ENCODE measurements around the gene L3MBTL1. TPM values are rescaled to one million over a fixed set of nuclear protein-coding genes. Genes with fewer than 3 reads are reported as not detected.

L3MBTL1 gene
- polyA plus RNA-seq, 3 donors, result 0.31 to 9.0 (median 0.36) TPM

DNA sequence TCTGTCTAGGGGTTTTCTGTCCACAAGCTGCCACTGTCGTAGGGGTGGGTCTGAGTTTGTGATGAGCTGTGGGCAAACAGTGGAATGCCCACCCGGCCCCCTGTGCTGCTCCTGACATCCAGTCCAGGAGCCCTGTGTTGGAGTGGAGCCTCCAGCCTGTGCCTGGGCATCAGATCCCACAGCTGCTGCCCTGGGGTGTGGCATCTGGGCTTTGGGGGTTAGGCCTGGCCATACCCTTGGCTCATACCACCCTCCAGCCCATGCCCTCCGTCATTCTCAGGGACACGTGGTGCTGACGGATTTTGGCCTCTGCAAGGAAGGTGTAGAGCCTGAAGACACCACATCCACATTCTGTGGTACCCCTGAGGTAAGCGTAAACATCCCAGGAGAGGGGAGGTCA lies 64.3 kb downstream of the L3MBTL1 start:
- intact Hi-C loops (cut with micrococcal nuclease), result no loop called here
- Histone ChIP-seq H3K36me3 (replicated peaks in 1 of 2; ENCODE audit: control insufficient read depth in 1 of 2, insufficient read depth in 2 of 2, low read length in 2 of 2) (no peaks in the 10 kb centered on the region), H3K4me1 (ENCODE audit: control insufficient read depth in 1 of 2, insufficient read depth in 2 of 2, low read length in 2 of 2) (no peaks in the 10 kb centered on the region), H4K20me1 (ENCODE audit: insufficient read depth, low read length) (no peaks in the 10 kb centered on the region), H3K27me3 (ENCODE audit: control insufficient read depth in 2 of 2, insufficient read depth in 2 of 2, low read length in 2 of 2) (no peaks in the 10 kb centered on the region), H3K27ac (ENCODE audit: low read depth in 1 of 2, low read length in 2 of 2) (no peak overlapping the region), H2AFZ (ENCODE audit: insufficient read depth, low read depth, low read length, poor library complexity, severe bottlenecking) (no peak overlapping the region), H3K9ac (ENCODE audit: insufficient read depth, low read length, poor library complexity, severe bottlenecking) (no peak overlapping the region), H3K4me3 (replicated peaks in 1 of 3; ENCODE audit: low read depth in 2 of 3, low read length in 3 of 3) (no peak overlapping the region), H3K9me3 (replicated peaks in 1 of 2; ENCODE audit: control insufficient read depth in 1 of 2, insufficient read depth in 1 of 2, low read length in 2 of 2) (no peaks in the 10 kb centered on the region), H3K4me2 (replicated peaks; ENCODE audit: extremely low read depth, low read length, poor library complexity, severe bottlenecking) (no peak overlapping the region), H3K79me2 (ENCODE audit: insufficient read depth, low read length) (no peaks in the 10 kb centered on the region)
- no peaks in the 10 kb centered on the region for H3K36me3 Mint-ChIP-seq
- H3K9me3 Mint-ChIP-seq, result no peaks in the 10 kb centered on the region
- 100% methylated on average over 2 of the region's 6 CpGs for WGBS (ENCODE audit: insufficient coverage)
- DNase-seq, result no peak
- H3K4me3 Mint-ChIP-seq, result no peak overlapping the region
- peaks cover 6% of the 10 kb centered on the region for H3K4me1 Mint-ChIP-seq
- peaks cover 0 to 1% (median 1%) of the 10 kb centered on the region in 3 donors for H3K27me3 Mint-ChIP-seq (ENCODE audit: low read depth in 3 of 3)
- H3K27ac Mint-ChIP-seq, result no peak overlapping the region
- TF ChIP-seq, protein P1, sequence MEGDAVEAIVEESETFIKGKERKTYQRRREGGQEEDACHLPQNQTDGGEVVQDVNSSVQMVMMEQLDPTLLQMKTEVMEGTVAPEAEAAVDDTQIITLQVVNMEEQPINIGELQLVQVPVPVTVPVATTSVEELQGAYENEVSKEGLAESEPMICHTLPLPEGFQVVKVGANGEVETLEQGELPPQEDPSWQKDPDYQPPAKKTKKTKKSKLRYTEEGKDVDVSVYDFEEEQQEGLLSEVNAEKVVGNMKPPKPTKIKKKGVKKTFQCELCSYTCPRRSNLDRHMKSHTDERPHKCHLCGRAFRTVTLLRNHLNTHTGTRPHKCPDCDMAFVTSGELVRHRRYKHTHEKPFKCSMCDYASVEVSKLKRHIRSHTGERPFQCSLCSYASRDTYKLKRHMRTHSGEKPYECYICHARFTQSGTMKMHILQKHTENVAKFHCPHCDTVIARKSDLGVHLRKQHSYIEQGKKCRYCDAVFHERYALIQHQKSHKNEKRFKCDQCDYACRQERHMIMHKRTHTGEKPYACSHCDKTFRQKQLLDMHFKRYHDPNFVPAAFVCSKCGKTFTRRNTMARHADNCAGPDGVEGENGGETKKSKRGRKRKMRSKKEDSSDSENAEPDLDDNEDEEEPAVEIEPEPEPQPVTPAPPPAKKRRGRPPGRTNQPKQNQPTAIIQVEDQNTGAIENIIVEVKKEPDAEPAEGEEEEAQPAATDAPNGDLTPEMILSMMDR (IDR thresholded peaks at IDR 0.05), result no peak

DNA sequence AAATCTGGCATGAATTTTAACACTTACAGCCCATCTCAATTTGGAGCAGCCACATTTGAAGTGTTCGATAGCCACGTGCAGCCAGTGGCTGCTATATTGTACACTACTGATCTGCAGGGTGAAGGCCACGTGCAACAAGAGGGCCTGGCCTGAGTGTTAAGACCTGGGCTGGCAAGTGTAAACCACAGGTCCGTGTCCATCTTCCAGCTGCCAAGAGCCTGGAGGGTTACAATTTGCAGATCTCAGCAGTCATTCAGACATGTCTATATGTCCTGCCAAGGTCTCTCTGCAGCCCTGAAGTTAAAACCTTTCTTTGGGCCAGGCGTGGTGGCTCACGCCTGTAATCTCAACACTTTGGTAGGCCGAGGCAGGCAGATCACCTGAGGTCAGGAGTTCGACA lies 65.4 kb downstream of the L3MBTL1 start:
- Mint-ChIP-seq H3K4me1 (no peaks in the 10 kb centered on the region), H3K27me3 (ENCODE audit: low read depth in 3 of 3) (peaks cover 0 to 1% (median 1%) of the 10 kb centered on the region in 3 donors), H3K36me3 (no peaks in the 10 kb centered on the region), H3K9me3 (no peaks in the 10 kb centered on the region), H3K27ac (no peak overlapping the region), H3K4me3 (no peak overlapping the region)
- no peaks in the 10 kb centered on the region for H4K20me1 ChIP-seq (ENCODE audit: insufficient read depth, low read length)
- H3K27me3 ChIP-seq (ENCODE audit: control insufficient read depth in 2 of 2, insufficient read depth in 2 of 2, low read length in 2 of 2), result no peaks in the 10 kb centered on the region
- H3K9me3 ChIP-seq (replicated peaks in 1 of 2; ENCODE audit: control insufficient read depth in 1 of 2, insufficient read depth in 1 of 2, low read length in 2 of 2), result no peaks in the 10 kb centered on the region
- no peak overlapping the region for H3K4me2 ChIP-seq (replicated peaks; ENCODE audit: extremely low read depth, low read length, poor library complexity, severe bottlenecking)
- no peaks in the 10 kb centered on the region for H3K36me3 ChIP-seq (replicated peaks in 1 of 2; ENCODE audit: control insufficient read depth in 1 of 2, insufficient read depth in 2 of 2, low read length in 2 of 2)
- no peak for DNase-seq
- intact Hi-C loops (cut with micrococcal nuclease), result no loop called here
- TF ChIP-seq, protein P1 (IDR thresholded peaks at IDR 0.05), result no peak
- H3K9ac ChIP-seq (ENCODE audit: insufficient read depth, low read length, poor library complexity, severe bottlenecking), result no peak overlapping the region
- no peak overlapping the region for H2AFZ ChIP-seq (ENCODE audit: insufficient read depth, low read depth, low read length, poor library complexity, severe bottlenecking)
- WGBS (ENCODE audit: insufficient coverage), result 95% methylated on average over 7 of the region's 8 CpGs
- H3K4me1 ChIP-seq (ENCODE audit: control insufficient read depth in 1 of 2, insufficient read depth in 2 of 2, low read length in 2 of 2), result no peaks in the 10 kb centered on the region
- no peak overlapping the region for H3K4me3 ChIP-seq (replicated peaks in 1 of 3; ENCODE audit: low read depth in 2 of 3, low read length in 3 of 3)
- no peak overlapping the region for H3K27ac ChIP-seq (ENCODE audit: low read depth in 1 of 2, low read length in 2 of 2)
- H3K79me2 ChIP-seq (ENCODE audit: insufficient read depth, low read length), result no peaks in the 10 kb centered on the region
